HG02885 (cell line): Measurements from ENCODE around the gene SHC3.

ENCODE experiments used
- ATAC-seq: cut with Tn5 transposase; IDR thresholded peaks from one replicate; pipeline ENCODE4 v1.9.1; 2021; ENCODE audit warnings: mild to moderate bottlenecking; ENCODE audit not compliant: unreplicated experiment, poor library complexity

The SHC3 gene

DNA sequence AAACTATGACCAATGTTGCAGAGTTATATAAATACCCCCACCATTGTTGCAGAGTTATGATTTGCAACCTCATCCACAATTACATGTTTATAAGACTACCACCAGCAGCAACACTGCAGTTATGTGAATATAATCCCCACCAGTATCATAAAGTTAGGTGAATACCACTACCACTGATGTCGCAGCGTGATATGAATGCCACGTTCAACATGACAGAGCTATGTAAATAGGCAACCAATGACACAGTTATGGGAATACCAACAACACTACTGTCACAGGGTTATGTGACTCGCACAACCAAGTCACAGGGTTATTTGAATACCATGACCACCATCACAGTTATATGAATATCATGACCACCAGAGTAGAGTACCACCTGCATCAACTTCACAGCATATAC is 63.9 kb downstream of the SHC3 start:
- ATAC-seq = no peak

GRCh38 chr9:89113851-89114250 is 64.8 kb downstream of the SHC3 start:
- no peak for ATAC-seq

DNA sequence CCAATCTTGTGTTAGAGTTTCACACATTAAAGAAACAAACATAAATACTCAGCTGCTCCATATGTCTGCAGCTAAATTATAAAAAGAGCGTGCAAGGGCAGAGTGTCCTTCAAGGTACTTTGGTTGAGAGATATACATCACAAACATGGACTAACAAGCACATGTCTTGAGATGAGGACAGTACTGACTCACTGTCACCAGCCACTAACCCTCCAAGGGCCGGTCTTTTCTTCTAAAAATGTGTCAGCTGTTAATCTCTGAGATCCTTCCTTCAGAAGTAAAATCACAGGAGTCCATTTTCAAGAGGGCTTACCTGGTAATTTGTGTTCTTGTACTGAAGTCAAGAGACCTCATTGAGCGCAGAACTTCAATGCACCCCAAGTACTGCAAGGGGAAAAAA is 66.4 kb downstream of the SHC3 start:
- ATAC-seq = no peak

DNA sequence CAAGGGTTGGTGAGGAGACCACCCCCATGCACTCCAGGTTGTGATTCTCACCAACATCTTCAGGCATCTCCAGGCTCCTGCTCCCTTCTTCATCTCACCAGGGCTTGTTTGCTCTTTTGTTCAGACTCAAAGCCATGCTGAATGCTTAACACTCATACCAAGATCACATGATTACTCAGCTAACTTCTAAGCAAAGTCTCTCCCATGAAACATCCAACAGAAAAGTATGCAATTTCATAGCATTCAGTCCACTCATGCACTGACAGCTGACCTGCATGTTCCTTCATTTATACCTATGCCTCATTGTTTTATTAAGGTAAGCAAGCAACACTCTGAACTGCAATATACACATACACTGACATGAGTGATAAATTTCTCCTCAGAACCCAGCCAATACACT is 69.0 kb downstream of the SHC3 start:
- no peak for ATAC-seq

GRCh38 chr9:89107406-89107805 is 71.2 kb downstream of the SHC3 start:
- ATAC-seq = no peak

GRCh38 chr9:89106224-89106851 is 72.3 kb downstream of the SHC3 start:
- ATAC-seq = no peak

- no peak for ATAC-seq
Measured at GRCh38 chr9:89104821-89105220, 73.8 kb downstream of the SHC3 start.

DNA sequence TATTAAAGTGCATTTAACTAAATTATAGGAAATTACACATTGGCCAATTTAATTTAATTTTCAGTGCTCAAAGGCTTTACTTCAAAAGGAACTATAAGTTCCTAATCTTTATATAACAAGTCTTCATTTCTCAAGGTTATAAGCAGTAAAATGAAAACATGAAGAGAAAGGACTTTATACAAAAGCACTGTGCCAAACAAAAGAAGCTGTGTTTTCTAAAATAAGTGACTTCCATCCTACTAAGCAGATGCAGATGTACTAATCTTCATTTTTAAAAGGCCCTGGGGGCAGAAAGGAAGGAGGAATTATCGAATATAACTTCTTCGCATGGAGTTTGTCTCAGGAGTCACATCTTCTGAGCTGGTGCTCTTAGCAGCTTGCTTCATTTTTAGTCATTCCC is 81.4 kb downstream of the SHC3 start:
- no peak for ATAC-seq

GRCh38 chr9:89096807-89097206 is 81.8 kb downstream of the SHC3 start:
- no peak for ATAC-seq

DNA sequence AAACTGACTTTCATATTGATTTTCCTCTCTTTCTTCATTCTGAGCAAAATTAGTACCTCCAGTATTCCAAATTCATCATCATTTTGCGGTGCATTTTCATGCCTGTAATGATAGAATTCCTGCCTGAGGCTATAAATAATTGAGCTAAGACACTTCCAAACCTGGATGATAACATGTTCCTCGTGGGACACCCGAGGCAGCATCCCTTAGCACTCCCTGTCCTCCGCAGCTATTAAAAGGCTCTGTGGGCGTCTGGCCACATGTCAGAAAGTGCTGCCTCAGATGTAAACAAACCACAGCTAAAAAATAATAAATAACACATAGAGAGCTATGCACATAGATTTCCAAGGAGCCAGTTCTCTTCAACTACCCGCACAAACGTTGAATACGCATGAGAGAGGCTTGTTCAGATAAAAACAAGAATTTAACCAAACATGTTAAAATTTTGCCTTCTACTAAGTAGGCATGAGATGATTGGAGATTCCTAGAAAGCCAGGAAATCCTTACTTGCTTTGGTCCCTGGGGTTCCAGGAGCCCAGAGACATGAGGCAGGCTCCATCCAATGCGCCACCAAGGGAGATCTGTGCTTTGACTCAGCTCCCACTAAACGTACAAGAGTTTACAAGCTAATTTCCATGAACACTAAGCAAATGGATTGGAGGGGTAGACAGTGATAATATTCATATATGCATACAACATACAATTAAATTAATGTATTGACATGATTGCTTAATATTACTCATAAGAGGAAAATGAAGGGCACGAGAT is 82.7 kb downstream of the SHC3 start:
- ATAC-seq = no peak

DNA sequence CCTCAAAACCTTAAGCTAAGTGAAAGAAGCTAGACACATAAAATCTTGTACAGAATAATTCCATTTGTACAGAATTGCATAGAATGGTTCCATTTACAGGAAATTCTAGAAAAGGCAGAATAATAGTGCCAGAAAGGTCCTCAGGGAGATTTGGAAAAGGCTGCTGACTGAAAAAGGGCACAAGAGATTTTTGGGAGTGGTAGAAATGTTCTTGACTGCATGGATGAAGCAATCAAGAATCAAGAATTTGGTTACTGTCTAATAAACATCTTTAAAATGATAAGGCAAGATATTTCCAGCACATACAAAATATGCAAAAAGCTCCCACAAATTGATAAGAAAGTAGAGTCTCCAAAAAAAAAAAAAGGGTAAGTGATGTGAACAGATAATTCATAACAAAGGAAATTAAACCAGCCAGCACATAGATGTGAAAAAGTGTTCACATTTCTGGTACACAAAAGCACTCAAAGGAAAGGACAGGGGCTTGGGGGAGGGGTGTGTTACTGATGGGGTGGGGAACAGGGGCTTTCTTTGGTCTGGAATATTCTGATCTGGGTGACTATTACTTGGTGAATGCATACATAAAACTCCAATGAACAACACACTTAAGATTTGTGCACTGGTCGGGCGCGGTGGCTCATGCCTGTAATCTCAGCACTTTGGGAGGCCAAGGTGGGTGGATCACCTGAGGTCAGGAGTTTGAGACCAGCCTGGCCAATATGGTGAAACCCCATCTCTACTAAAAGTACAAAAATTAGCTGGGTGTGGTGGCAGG is 85.2 kb downstream of the SHC3 start:
- ATAC-seq = no peak

- no peak for ATAC-seq
Measured at GRCh38 chr9:89089176-89089575, 89.4 kb downstream of the SHC3 start.

DNA sequence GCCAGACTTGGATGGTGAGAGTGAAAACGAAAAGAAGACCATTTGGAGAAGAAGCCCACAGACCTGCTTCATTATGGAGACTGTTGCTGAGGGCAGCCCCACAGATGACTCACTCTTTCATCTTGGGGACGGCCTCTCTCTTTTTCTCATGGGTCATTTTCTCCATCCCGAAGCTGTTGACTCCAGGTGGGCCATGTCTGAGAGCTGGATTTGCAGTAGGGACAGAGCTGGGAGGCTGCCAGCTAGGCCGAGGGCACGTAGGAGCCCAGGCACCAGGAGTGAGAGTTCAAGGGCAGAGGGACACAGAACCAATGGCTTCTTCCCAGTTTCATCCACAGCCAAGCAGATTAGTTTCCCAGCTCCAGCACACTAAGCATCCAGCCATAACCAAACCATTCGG is 95.0 kb downstream of the SHC3 start:
- no peak for ATAC-seq

- ATAC-seq = no peak
Measured at GRCh38 chr9:89080193-89080592, 98.4 kb downstream of the SHC3 start.

DNA sequence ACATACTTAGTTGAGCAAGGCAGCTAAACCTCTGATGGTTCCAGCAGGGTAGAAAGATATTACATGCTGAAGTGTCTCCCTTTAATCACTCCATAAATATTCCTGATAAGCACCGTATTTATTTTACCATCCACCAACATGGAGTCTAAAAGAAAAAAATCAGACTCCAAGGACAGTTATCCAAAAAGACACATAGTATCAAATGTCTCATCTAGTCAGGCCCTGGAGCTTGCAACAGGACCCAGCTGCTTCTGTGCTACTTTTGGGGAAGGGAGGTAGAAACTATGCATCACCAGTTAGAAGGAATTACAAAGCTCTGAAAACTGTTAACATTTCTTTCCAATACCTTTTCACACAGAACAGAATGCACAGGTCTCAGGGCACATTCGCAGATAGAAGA is 99.2 kb downstream of the SHC3 start:
- no peak for ATAC-seq

DNA sequence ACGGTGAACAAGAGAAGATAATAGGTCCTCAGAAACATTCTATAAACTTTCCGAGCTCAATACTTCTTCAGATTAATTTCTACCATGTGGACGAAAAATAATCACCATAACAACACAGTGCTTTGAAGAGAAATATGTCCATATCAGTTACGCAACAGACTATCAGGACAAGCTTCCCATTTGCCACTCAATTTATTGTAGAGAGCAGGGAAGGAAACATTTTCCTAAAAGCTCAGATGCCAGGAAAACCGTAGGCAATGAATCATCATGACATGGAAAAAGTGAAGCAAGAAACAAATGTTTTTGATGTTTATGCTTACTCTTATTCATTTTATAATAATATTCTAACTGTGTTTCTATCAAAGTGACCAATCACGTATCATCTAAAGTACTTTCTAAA is 99.8 kb downstream of the SHC3 start:
- no peak for ATAC-seq

DNA sequence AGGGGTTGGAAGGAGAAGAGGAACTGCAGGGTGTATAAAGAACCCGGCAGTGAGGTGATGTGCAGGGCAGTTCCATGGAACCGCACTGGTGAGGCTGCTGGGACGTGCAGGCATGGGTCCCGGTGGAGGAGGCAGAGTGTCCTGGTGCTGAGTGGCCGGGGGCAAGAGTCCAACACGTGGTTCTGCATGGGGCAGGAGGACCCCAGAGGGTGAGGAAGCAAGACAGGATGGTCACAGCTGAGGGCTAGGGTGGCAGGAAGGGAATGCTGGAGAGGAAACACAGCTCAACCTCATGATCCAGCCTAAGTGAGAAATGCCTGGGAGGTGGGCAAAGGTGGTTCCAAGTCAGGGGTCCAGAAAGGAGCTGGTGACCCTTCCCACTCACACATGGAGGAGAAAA is 100.2 kb downstream of the SHC3 start:
- no peak for ATAC-seq

DNA sequence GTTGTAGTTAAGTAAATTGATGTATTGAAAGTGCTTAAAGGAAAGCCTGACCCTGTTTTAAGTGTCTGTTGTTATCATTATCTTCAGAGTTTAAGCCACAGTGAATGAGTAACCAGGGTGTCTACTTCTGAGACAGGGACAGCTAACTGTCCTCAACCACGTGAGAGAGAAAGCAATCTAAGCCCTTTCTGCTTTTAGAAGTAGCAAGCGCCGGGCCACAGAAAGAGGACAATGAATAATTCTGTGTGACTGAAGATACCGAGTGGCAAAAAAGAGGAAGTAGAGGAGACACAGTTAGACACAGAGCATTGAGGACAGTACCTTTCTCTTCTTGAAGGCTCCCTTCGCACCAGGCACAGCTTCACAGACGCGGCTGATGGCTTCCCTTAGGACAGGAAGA is 101.1 kb downstream of the SHC3 start:
- ATAC-seq = peak; percentile 52

- ATAC-seq = no peak
Measured at GRCh38 chr9:89073397-89073796, 105.2 kb downstream of the SHC3 start.

DNA sequence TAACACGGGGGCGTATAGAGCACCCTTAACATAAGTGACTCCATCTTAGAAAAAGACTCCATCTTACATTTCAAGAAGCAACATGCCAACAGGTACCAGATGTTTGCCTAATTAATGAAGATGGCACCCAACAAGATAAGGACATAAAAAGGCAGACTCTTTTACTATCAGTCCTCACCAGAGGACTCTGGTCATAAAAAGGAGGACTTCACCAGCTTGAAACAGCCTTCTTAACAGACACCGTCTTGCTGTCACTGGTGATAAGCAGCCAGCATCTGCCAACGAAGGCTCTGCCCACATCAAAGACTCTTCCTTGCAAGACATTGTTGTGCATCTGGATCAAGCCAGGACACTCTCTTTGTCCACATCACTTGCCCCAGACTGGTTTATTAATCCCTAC is 107.0 kb downstream of the SHC3 start:
- ATAC-seq = no peak

DNA sequence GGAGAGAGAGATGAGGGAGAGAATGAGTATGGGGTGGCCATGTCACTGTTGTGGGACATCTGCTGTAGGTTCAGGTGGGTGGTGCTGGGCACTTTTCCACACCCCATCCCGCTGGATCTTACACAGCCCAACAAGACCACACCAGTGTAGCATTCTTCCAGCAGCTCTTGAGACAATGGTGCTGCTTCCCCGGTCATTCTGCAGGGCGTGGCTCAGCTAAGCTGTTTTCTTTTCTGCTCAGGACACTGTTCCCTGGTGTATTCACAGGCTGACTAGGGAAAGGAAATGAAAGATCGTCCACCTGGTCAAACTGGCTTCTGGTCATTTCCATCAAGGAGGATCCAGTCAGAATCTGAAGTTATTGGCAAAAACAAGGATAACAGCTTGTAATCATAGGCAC is 111.8 kb downstream of the SHC3 start:
- ATAC-seq = no peak
